H1 (cell line): Measurements from ENCODE around the gene SAMD14. TPM values are rescaled to one million over a fixed set of nuclear protein-coding genes. Genes with fewer than 3 reads are reported as not detected.

Experiments used
- CTCF ChIA-PET: fragments of 300-600 bp; sonication (Branson Sonifier 250); formaldehyde crosslinking; loops from one replicate; lab custom pipeline; 2021; ENCODE audit not compliant: partially characterized antibody; lab: Charles Lee
- POLR2A ChIA-PET: fragments of 300-600 bp; sonication (Branson Sonifier 250); formaldehyde crosslinking; loops from one replicate; lab custom pipeline; 2021; ENCODE audit warnings: inconsistent platforms; ENCODE audit not compliant: partially characterized antibody; lab: Charles Lee
- DNase-seq, 2 experiments: peaks; one replicate each; pipeline versions ENCODE4 v3.0.0 to v3.0.0-alpha.2; 2010 to 2022; ENCODE audit warnings: low spot score in 2 of 2, low read depth in 1 of 2, mixed read lengths in 1 of 2
- FAIRE-seq: peaks from 2 replicates; lab custom pipeline; 2011; peaks lifted over from hg19 to GRCh38; lab: Jason Lieb, UNC
- H2AFZ ChIP-seq: 2 replicates; pipeline ENCODE4 v1.8.1; 2012; ENCODE audit warnings: low read length, inconsistent platforms
- H2AK5ac ChIP-seq: 2 replicates; pipeline ENCODE4 v1.6.1; 2013; ENCODE audit warnings: low read depth, low read length
- H2BK120ac ChIP-seq: replicated peaks from 2 replicates; pipeline ENCODE3; 2013; ENCODE audit warnings: low read depth, low read length, inconsistent platforms
- H2BK12ac ChIP-seq: 2 replicates; pipeline ENCODE4 v1.6.1; 2013; ENCODE audit warnings: low read depth, low read length
- H2BK15ac ChIP-seq: 2 replicates; pipeline ENCODE4 v1.6.1; 2013; ENCODE audit warnings: low read length
- H2BK20ac ChIP-seq: 2 replicates; pipeline ENCODE4 v1.6.1; 2013; ENCODE audit warnings: low read length
- H2BK5ac ChIP-seq: 2 replicates; pipeline ENCODE4 v1.6.1; 2013; ENCODE audit warnings: low read depth, low read length
- H3K14ac ChIP-seq: 2 replicates; pipeline ENCODE4 v1.6.1; 2013; ENCODE audit warnings: inconsistent platforms; ENCODE audit not compliant: insufficient read length
- H3K18ac ChIP-seq: 2 replicates; pipeline ENCODE4 v1.6.1; 2013; ENCODE audit warnings: low read length; ENCODE audit errors: extremely low read depth
- H3K23ac ChIP-seq: 2 replicates; pipeline ENCODE4 v1.6.1; 2013; ENCODE audit warnings: inconsistent platforms; ENCODE audit not compliant: insufficient read length
- H3K23me2 ChIP-seq: 2 replicates; pipeline ENCODE4 v1.6.1; 2013; ENCODE audit warnings: low read depth, low read length
- H3K27ac ChIP-seq: 2 replicates; pipeline ENCODE4 v1.6.1; 2011; ENCODE audit warnings: low read depth, low read length, inconsistent platforms
- H3K27me3 ChIP-seq, 4 experiments: replicated peaks in 1 of 4; 1 replicate in 1 of 4; 2 replicates in 3 of 4; pipeline versions ENCODE4 v1.6.1 to v1.8.1; 2011 to 2013; ENCODE audit warnings: low read length in 3 of 4, mild to moderate bottlenecking in 3 of 4, inconsistent platforms in 2 of 4, mixed read lengths in 2 of 4, moderate library complexity in 1 of 4; ENCODE audit not compliant: control insufficient read depth in 3 of 4, insufficient read depth in 3 of 4; ENCODE audit errors: extremely low read depth in 1 of 4
- H3K36me3 ChIP-seq, 4 experiments: 2 replicates each; pipeline versions ENCODE4 v1.6.1 to v1.8.1; 2011 to 2013; ENCODE audit warnings: mild to moderate bottlenecking in 4 of 4, low read length in 3 of 4, moderate library complexity in 2 of 4, control low read depth in 1 of 4, inconsistent platforms in 1 of 4; ENCODE audit not compliant: insufficient read depth in 4 of 4, control insufficient read depth in 2 of 4
- H3K4ac ChIP-seq: replicated peaks from 2 replicates; pipeline ENCODE3; 2013; ENCODE audit warnings: low read length, low read depth, mixed read lengths, inconsistent platforms; ENCODE audit not compliant: insufficient read length
- H3K4me1 ChIP-seq, 4 experiments: replicated peaks in 1 of 4; 1 replicate in 1 of 4; 2 replicates in 3 of 4; pipeline versions ENCODE4 v1.6.1 to v1.8.1; 2011 to 2013; ENCODE audit warnings: low read length in 3 of 4, inconsistent platforms in 2 of 4, mixed read lengths in 1 of 4; ENCODE audit not compliant: insufficient read depth in 4 of 4, control insufficient read depth in 3 of 4
- H3K4me2 ChIP-seq, 2 experiments: 2 replicates each; pipeline versions ENCODE4 v1.6.1 to v1.8.1; 2011 to 2013; ENCODE audit warnings: low read depth in 2 of 2, low read length in 2 of 2, control low read depth in 1 of 2, inconsistent platforms in 1 of 2, mild to moderate bottlenecking in 1 of 2; ENCODE audit not compliant: insufficient read depth in 1 of 2
- H3K4me3 ChIP-seq, 4 experiments: fragments of 200-600, 300-600 bp in 1 of 4; sonication (generic), shearing (Covaris generic), sonication (Bioruptor Twin) in 1 of 4; 2 replicates each; pipeline versions ENCODE4 v1.5.1 to v1.8.1; 2011 to 2016; ENCODE audit warnings: low read length in 4 of 4, low read depth in 3 of 4, control low read depth in 2 of 4, inconsistent platforms in 2 of 4, mild to moderate bottlenecking in 2 of 4, mixed read lengths in 1 of 4, moderate library complexity in 1 of 4; ENCODE audit not compliant: insufficient read depth in 2 of 4; ENCODE audit errors: extremely low read depth in 1 of 4
- H3K56ac ChIP-seq: replicated peaks from 2 replicates; pipeline ENCODE3; 2013; ENCODE audit warnings: low read depth, mild to moderate bottlenecking, mixed read lengths, low read length, inconsistent platforms; ENCODE audit not compliant: insufficient read length
- H3K79me1 ChIP-seq: 2 replicates; pipeline ENCODE4 v1.6.1; 2013; ENCODE audit warnings: low read depth, low read length, control low read depth
- H3K79me2 ChIP-seq, 2 experiments: 2 replicates each; pipeline versions ENCODE4 v1.6.1 to v1.8.1; 2012 to 2013; ENCODE audit warnings: low read length in 2 of 2, mild to moderate bottlenecking in 2 of 2, inconsistent platforms in 1 of 2; ENCODE audit not compliant: insufficient read depth in 2 of 2, control insufficient read depth in 1 of 2
- H3K9ac ChIP-seq, 4 experiments: replicated peaks in 1 of 4; 1 replicate in 1 of 4; 2 replicates in 3 of 4; pipeline versions ENCODE4 v1.6.1 to v1.8.1; 2011 to 2013; ENCODE audit warnings: low read depth in 3 of 4, low read length in 3 of 4, control low read depth in 2 of 4, mild to moderate bottlenecking in 2 of 4, moderate library complexity in 2 of 4, inconsistent platforms in 1 of 4; ENCODE audit errors: extremely low read depth in 1 of 4
- H3K9me3 ChIP-seq, 2 experiments: 2 replicates each; pipeline versions ENCODE4 v1.6.1 to v1.8.1; 2012 to 2013; ENCODE audit warnings: mild to moderate bottlenecking in 2 of 2, moderate library complexity in 2 of 2, control low read depth in 1 of 2, inconsistent platforms in 1 of 2, low read depth in 1 of 2, low read length in 1 of 2, mixed read lengths in 1 of 2; ENCODE audit not compliant: insufficient read depth in 2 of 2
- H4K20me1 ChIP-seq, 2 experiments: replicated peaks in 1 of 2; 2 replicates each; pipeline versions ENCODE3 to v1.8.1; 2011 to 2013; ENCODE audit warnings: inconsistent platforms in 2 of 2, low read length in 2 of 2, mild to moderate bottlenecking in 1 of 2; ENCODE audit not compliant: insufficient read depth in 2 of 2, control insufficient read depth in 1 of 2
- H4K5ac ChIP-seq: 2 replicates; pipeline ENCODE4 v1.6.1; 2013; ENCODE audit warnings: low read length, low read depth, mixed read lengths, inconsistent platforms; ENCODE audit not compliant: insufficient read length
- H4K8ac ChIP-seq: 2 replicates; pipeline ENCODE4 v1.8.0; 2013; ENCODE audit warnings: mild to moderate bottlenecking, moderate library complexity, low read length, inconsistent platforms; ENCODE audit not compliant: insufficient read depth; ENCODE audit errors: extremely low read depth
- H4K91ac ChIP-seq: replicated peaks from 2 replicates; pipeline ENCODE3; 2013; ENCODE audit warnings: low read length, mixed read lengths, inconsistent platforms; ENCODE audit not compliant: insufficient read length
- BACH1 ChIP-seq: IDR thresholded peaks from 2 replicates; pipeline ENCODE4 v1.6.1; 2012; ENCODE audit warnings: low read length, improper control_type of control experiment
- CHD1 ChIP-seq: IDR thresholded peaks from 2 replicates; pipeline ENCODE4 v1.6.1; 2012; ENCODE audit warnings: low read depth, low read length, improper control_type of control experiment
- CREB1 ChIP-seq: IDR thresholded peaks from 2 replicates; pipeline ENCODE4 v1.6.1; 2012; ENCODE audit warnings: inconsistent platforms
- JUN ChIP-seq: IDR thresholded peaks from 2 replicates; pipeline ENCODE4 v1.6.1; 2011; ENCODE audit warnings: low read depth, mild to moderate bottlenecking, improper control_type of control experiment, low read length
- JUND ChIP-seq: IDR thresholded peaks from 2 replicates; pipeline ENCODE4 v1.6.1; 2011; ENCODE audit warnings: mild to moderate bottlenecking, improper control_type of control experiment, low read length
- KDM1A ChIP-seq: fragments of 200-600, 300-600 bp; sonication (generic); IDR thresholded peaks from 2 replicates; pipeline ENCODE4 v1.7.1; 2016; ENCODE audit warnings: mild to moderate bottlenecking, low read length, borderline replicate concordance
- PHF8 ChIP-seq: fragments of 200-600 bp; sonication (generic); conservative IDR thresholded peaks from 2 replicates; pipeline ENCODE4 v1.7.1; 2012; ENCODE audit warnings: low read depth, mild to moderate bottlenecking, inconsistent platforms, low read length, moderate library complexity
- POLR2AphosphoS5 ChIP-seq: IDR thresholded peaks from 2 replicates; pipeline ENCODE4 v1.6.1; 2011; ENCODE audit warnings: low read depth, low read length
- POU5F1 ChIP-seq: IDR thresholded peaks from 2 replicates; pipeline ENCODE4 v1.6.1; 2011; ENCODE audit warnings: low read depth, mild to moderate bottlenecking, low read length, moderate library complexity
- RXRA ChIP-seq: IDR thresholded peaks from 2 replicates; pipeline ENCODE4 v1.6.1; 2011; ENCODE audit warnings: low read depth, mild to moderate bottlenecking, low read length, moderate library complexity; ENCODE audit not compliant: insufficient read depth
- SIX5 ChIP-seq: IDR thresholded peaks from 2 replicates; pipeline ENCODE4 v1.6.1; 2011; ENCODE audit warnings: mild to moderate bottlenecking, low read depth, low read length
- TEAD4 ChIP-seq: IDR thresholded peaks from 2 replicates; pipeline ENCODE4 v1.6.1; 2012; ENCODE audit warnings: low read depth, low read length, inconsistent platforms, mixed read lengths
- YY1 ChIP-seq: IDR thresholded peaks from 2 replicates; pipeline ENCODE4 v1.6.1; 2011; ENCODE audit warnings: low read depth, mild to moderate bottlenecking, low read length
- WGBS, 2 experiments: shearing (Covaris generic) in 1 of 2; methylation state at CpG; one replicate each; pipeline versions ENCODE4 v1.1.6 to v1.1.7; 2013 to 2015; ENCODE audit warnings: low lambda C conversion rate in 2 of 2, mixed read lengths in 2 of 2, inconsistent platforms in 1 of 2, low coverage in 1 of 2, missing lambda C conversion rate in 1 of 2; ENCODE audit not compliant: insufficient replicate concordance in 2 of 2, insufficient coverage in 1 of 2, insufficient read length in 1 of 2; ENCODE audit errors: extremely low coverage in 1 of 2, missing lambda C conversion rate in 1 of 2; 5-methylcytosine and 5-hydroxymethylcytosine counted together
- polyA plus RNA-seq, 7 experiments: library from polyadenylated mRNA; depleted of rRNA in 3 of 7; stranded (reverse) in 5 of 7; unstranded in 2 of 7; fragments of >200 nt in 5 of 7; fragments of 200-250 nt in 2 of 7; gene quantifications; 1 replicate in 5 of 7; 2 replicates in 1 of 7; 4 replicates in 1 of 7; pipeline versions ENCODE4 v1.2.1 to v1.2.3, GENCODE V29; 2011 to 2013; ENCODE audit warnings: missing spikeins in 2 of 7, mixed read lengths in 2 of 7
- total RNA-seq: library from RNA; stranded (reverse); fragmentation: NEBNext Ultra II Directional; extraction: Animal tissue kit (Norgen Biotek cat#: 25700); gene quantifications from 2 replicates; pipeline ENCODE4 v1.2.1, GENCODE V29; 2021

SAMD14 gene
- total and polyA plus RNA-seq, 2 of the 8 experiments (the other 6 are each of a cell fraction or from before 2014, with no cell fraction given): 5.7 to 5.8 TPM

- Histone ChIP-seq H3K4me1 (peaks cover 0 to 12% (median 7%) of the 10 kb centered on the region in 4 experiments; a peak in 5 of 7 replicates), H2AK5ac (no peak overlapping the region), H3K4me2 (no peak overlapping the region), H4K91ac (peak overlapping the region; percentile 11), H4K5ac (no peak overlapping the region), H2BK5ac (no peak overlapping the region; the same call in 1 of the 2 replicates), H2AFZ (no peak overlapping the region), H2BK20ac (peak overlapping the region; percentile 21), H2BK12ac (no peak overlapping the region; the same call in 1 of the 2 replicates), H3K27ac (no peak overlapping the region), H3K4me3 (no peak overlapping the region), H2BK120ac (no peak overlapping the region), H3K79me1 (no peaks in the 10 kb centered on the region), H3K23ac (no peak overlapping the region), H3K18ac (no peak overlapping the region), H3K14ac (no peak overlapping the region), H4K8ac (no peak overlapping the region; the same call in 1 of the 2 replicates), H3K36me3 (no peaks in the 10 kb centered on the region), H3K79me2 (no peaks in the 10 kb centered on the region), H3K56ac (no peak overlapping the region), H3K4ac (no peak overlapping the region), H2BK15ac (no peak overlapping the region; the same call in 1 of the 2 replicates), H3K23me2 (peaks cover 4% of the 10 kb centered on the region; the same call in 1 of the 2 replicates), H4K20me1 (no peaks in the 10 kb centered on the region), H3K9ac (no peak overlapping the region), H3K9me3 (no peaks in the 10 kb centered on the region), H3K27me3 (no peaks in the 10 kb centered on the region)
- CTCF ChIA-PET: interaction anchor here (0.8 to 17.0 kb wide), 17 partner anchors 10 to 230 kb away, joined by 3 to 299 read pairs (median 6); partner anchors contain the start of genes COL1A1 and PDK2
- POLR2A ChIA-PET: interaction anchor here (0.9 kb wide), 1 partner anchor 16 kb away, joined by 3 read pairs; no protein-coding TSS in a partner anchor
- FAIRE-seq (no peak), DNase-seq (no peak)
- 82% methylated on average over 11 of the region's 13 CpGs; no CpG with 5 or more reads in 1 of the 2 experiments for WGBS, 2 experiments
- no peak for TF ChIP-seq BACH1
- TF ChIP-seq JUND: no peak
- no peak for TF ChIP-seq JUN
- no peak for TF ChIP-seq YY1
- TF ChIP-seq SIX5: no peak
- no peak for TF ChIP-seq TEAD4
- no peak for TF ChIP-seq POLR2AphosphoS5
- TF ChIP-seq KDM1A: no peak
- TF ChIP-seq CREB1: no peak
- no peak for TF ChIP-seq RXRA
- TF ChIP-seq CHD1: no peak
- TF ChIP-seq PHF8: no peak
- no peak for TF ChIP-seq POU5F1
These were observed 38.4 kb upstream of the SAMD14 start for GRCh38 chr17:50168319-50168718.
